H1 (cell line): Measurements from ENCODE around the gene MTCH1. TPM values are rescaled to one million over a fixed set of nuclear protein-coding genes. Genes with fewer than 3 reads are reported as not detected.

ENCODE experiments used
- TEAD4 ChIP-seq: IDR thresholded peaks from 2 replicates; pipeline ENCODE4 v1.6.1; 2012; ENCODE audit warnings: low read depth, low read length, inconsistent platforms, mixed read lengths
- polyA plus RNA-seq, 7 experiments: library from polyadenylated mRNA; depleted of rRNA in 3 of 7; stranded (reverse) in 5 of 7; unstranded in 2 of 7; fragments of >200 nt in 5 of 7; fragments of 200-250 nt in 2 of 7; gene quantifications; 1 replicate in 5 of 7; 2 replicates in 1 of 7; 4 replicates in 1 of 7; pipeline versions ENCODE4 v1.2.1 to v1.2.3, GENCODE V29; 2011 to 2013; ENCODE audit warnings: missing spikeins in 2 of 7, mixed read lengths in 2 of 7
- total RNA-seq: library from RNA; stranded (reverse); fragmentation: NEBNext Ultra II Directional; extraction: Animal tissue kit (Norgen Biotek cat#: 25700); gene quantifications from 2 replicates; pipeline ENCODE4 v1.2.1, GENCODE V29; 2021

MTCH1 gene
- total and polyA plus RNA-seq, 2 of the 8 experiments (the other 6 are each of a cell fraction or from before 2014, with no cell fraction given): 169 to 214 TPM

DNA sequence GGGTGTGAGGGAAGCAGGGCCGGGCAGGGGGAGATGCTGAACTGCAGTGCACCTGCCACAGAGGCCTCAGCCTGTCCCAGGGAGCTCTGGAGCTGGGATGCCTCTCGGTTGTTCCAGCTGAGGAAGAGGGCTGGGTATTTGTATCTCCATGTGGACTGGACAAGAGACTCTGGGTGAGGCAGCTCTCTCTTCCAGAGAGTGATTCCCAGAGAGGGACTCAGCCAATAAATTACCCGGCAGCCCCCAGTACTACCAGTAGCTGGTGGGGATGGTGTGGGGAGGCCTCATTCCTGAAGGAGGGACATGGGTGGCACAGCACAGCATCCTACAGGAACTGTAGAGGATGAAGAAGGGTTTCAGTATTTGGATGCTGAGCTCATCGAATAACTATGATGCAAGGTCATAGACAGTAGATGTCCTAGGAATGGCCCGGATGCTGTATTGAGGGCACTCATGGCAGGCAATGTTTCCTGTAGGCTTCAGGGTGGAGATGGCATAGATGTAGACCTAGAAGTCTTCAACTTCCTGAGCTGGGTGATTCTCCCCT, 20.9 kb upstream of the MTCH1 start (continued):
- no peak for TF ChIP-seq TEAD4
